ENCODE measurements around the gene GRIA1.

GRIA1 gene

DNA sequence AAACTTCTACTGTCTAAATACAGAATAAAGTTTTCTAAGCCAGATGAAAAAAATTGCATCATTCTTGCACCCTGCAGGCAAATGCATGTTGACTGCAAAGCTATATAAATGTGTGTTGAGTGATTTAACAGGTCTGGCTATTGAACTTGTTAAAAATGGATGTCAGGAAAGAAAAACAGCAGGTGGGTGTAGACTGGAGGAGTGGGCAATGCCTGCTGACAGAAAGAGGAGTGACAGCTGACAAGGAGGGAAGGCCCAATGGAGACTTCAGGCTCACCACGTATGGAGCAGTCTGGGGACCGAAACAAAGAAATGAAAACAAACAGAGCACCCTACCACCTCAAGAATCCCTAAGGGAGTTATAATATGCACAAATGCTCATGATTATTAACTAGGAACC, 127.8 kb downstream of the GRIA1 start:
- no peak for DNase-seq

DNA sequence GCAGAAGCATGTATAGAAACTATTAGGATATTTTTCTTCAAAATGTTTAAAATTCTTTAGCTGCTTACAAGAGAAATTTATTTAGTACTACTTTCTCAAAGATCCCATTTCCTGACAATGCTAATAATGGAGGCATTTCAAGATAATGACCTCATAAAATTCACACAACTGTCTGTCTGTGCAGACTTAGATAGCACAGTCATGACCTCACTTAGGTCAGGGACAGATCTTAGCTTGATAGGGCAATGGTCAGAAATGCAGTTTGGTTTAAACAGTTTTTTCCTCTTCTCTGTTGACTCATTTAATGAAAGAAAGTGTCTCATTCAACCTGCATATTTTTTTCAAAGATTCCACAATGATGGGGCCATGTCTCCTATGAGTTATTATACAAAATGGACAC, 128.4 kb downstream of the GRIA1 start:
- DNase-seq = no peak

DNA sequence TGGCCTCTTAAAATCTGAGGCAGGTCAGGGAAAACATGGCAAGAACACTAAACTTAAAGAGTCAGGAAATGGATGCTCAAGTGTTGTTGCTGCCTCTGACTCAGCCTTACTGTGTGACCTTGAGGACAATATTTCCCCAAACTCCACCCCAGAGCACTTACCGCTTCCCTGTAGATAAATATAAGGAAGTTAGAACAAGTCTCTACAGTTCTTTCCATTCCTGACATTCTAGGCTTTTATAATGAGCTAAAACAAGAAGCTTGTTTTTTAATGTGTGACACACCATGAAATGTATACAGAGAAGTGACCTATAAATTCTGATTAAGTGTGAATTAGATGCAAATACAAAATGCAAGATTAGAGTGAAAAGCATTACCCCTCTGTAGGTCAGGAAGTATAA, 129.3 kb downstream of the GRIA1 start:
- no peak for DNase-seq

DNA sequence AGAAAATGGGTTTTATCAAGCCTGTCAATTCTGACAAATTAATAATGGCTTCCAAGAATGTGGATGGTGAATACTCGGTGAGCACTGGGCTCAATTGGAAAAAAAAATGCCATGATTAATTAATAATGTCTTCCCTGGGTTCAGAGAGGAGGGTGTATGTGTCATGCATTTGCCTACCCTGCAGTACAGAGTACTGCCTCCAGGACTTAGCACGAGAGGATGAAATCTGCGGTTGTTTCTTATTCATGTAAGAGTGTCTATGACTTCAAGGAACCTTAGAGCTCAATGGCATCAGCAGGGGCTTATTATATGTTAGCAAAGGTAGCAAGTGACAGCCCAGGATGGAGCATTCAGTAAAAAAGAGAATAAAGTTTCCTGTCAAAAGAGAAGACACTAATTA, 132.7 kb downstream of the GRIA1 start:
- no peak for DNase-seq

DNA sequence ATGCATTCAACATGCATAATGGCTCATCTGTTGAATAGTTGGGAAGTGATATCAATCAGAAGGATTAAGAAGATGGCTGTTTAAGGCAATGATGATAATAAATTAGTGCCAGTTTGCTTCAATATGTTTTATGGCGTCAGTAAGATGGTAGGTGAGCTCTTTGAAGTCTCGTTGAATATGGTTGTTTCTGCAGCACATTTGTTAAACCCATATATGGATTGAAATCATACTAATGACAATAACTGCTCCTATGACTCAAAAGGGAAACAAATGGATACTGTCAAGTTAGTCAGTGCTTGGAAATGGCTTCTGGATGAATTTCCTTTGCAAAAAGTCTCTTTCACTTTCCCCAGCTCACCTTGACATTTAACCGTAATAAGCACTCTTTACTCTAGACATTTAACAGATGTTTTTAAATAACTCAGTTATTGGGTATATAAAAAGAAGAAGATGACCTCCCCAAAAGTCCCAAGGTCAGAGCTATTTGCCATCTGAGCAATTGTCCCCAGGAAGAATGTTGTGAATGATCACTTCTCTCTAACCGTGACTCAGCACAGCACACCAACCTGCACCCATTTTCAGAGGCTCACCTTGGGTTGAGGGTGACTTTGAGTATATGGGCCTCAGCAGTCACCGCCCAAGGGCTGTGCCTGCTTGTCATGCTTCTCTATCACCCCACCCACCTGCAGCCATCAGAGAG, 133.4 kb downstream of the GRIA1 start:
- DNase-seq = no peak

DNA sequence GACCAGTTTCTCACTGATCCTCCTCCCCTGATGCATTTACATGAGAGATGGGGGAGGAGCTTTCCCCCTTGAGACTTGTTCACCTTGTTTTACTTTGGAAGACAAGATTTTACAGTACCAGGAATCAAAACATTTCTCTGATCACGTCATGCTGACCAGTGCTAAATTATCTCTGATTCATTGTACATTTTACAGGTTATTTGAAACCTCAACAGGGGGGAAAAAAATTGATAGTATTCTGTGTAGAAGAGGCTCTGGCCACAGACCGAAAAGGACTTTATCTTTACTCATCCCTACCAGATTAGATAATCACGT, 133.9 kb downstream of the GRIA1 start:
- DNase-seq = no peak

DNA sequence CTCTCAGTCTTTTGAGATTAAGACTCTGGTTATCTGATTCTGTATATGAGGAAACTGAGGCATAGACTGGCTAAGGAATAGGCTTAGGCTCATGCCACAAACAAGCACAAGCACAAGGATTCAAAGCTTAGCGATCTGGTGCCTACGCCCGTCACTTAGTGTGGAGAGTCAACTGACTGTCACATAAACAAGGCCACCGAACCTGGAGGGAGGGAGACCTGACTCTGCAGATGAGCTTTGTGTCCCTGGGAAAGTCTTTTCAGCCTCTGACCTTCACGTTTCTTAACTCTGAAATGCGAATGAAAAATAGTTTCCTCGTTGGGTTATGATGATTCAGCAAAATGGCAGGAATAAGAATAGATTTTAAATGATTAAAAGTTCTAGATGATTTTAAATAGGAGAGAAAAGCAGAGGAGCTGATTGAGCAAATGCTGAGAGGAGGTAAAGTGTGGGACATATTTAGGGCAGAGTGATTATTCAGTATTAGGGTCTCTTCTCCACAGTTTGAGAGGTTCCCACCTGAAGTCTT, 135.4 kb downstream of the GRIA1 start:
- DNase-seq = no peak

DNA sequence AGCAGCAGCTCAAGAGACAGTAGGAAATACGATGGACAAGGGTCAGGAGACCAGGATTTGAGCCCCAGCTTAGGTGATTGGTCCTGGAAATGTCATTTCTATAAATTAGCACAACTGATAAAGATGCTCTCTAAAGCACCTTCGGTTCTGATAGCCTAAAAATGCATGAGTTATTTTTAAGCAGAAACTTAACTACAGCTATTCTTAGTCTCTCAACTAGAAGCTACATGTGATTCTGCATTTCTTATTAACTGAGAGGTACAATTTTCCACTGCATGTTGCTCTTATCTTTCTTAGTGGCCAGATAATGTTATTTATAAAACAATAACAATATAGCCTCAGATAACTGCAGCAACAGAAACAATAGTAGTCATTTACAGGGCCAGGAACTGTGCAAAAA, 136.4 kb downstream of the GRIA1 start:
- DNase-seq = no peak

DNA sequence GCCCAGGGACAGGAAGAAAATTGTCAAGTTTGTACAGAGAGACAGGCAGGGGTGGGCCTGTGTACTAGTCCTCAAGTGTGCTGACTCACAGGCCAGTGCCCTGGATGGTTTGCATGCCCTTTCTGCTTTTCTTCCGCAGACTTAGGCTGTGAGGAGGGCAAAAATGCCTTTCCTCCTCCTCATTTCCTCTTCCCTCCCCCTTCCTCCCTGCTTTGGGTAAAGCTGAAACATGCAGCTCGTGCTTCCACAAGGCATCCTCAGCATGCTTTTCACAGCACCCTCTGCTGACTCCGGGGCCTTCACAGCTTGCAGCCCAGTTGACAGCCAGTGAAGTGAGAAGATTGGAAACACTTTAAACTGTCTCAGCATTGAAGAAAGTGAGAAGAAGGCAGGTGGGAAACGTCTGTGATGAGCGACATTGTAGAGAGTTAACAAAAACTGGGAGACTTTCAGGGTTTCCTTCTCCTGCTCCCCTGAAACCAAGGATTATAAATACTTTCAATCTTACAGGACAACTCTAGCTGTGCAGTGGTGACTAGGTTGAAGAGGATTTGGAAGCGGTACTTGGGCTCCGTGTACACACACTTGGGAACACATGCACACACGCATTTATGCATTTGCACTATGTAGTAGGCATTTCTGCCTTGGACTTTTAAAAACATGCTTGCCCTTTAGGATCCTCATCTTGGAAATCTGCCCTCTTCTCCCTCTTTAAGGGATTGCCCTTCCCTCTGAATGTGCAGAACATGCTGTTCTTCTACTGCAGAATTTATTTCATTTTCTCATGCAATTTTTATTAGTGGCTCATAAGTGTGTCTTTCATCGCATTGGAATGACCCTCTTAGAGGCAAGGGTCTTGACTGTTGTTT, 138.8 kb downstream of the GRIA1 start:
- DNase-seq = no peak

DNA sequence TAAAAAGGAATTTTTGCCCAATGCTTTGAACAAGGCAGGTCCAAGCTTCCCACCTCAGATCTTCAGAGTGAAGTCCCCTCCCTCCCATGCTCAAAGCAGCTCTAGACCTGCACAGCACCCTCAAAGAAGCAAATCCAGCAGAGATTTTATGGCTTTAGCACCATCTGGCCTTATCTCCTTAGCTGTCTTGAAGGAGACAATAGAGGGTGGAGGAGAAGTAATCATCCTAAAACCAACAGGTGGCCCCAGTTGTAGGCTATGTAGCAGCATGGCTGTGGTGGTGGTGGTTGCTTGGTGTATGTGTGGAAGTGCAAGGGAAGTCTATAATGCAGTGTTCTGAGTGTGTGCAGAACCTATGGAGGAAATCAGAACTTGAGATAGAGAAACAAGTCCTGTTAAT, 140.1 kb downstream of the GRIA1 start:
- DNase-seq = no peak

DNA sequence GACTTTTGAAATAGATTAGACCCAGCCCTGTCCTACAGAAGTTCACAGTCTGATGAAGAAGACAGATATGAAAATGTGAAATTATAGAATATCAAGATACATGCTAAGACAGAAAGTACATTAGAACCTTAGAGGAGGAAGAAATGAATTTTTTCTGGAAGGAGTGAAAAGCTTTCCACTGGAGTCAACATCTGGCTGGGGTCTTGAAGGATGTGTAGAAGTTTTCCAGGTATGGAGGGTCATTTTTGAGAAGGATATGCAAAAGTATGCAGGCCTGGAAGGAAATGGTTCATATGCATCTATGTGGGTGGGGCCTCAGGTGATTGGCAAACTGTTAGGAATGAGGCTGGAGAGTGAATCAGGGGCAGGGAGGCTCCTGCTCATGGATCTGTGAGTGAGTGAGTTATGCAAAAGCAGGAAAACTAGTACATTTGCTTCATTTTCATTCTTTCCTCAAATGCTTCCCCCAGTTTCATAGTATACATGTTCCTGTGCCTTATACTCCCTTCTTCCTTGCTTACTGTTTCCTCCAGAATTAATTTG, 142.3 kb downstream of the GRIA1 start:
- no peak for DNase-seq

DNA sequence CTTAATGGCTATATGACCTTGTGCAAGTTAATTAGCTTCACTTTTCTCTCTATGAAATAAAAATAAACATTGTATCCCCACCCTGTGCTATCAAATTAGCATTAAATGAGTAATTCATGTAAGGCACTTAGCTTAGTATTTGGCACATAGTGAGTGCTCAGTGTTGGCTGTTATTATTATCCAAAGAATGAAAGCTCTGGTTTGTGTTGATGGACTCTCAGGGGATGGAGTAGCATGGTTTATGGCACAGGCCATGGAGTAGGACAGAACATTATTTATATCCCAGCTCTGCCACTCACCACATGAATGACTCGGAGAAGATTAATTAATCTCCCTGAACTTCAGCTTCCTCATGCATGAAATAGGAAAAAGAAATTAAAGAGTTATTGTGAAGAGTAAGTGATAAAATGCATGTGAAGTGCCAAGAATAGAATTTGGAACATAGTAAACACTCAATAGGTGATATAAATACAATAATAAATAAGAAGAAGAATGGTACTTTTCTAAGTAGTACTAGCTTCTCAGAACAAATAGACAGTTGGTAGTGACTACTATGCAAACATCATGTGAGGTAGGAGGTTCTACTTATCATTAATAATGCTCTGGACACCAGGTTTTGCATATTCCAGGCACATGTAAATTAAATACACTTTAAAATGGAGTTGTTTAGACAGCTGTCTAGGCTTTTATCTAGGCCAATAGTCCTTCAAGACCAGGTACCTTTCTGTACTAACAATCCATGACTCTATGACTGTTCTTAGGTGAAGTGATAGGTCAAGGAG, 146.4 kb downstream of the GRIA1 start:
- DNase-seq = no peak

DNA sequence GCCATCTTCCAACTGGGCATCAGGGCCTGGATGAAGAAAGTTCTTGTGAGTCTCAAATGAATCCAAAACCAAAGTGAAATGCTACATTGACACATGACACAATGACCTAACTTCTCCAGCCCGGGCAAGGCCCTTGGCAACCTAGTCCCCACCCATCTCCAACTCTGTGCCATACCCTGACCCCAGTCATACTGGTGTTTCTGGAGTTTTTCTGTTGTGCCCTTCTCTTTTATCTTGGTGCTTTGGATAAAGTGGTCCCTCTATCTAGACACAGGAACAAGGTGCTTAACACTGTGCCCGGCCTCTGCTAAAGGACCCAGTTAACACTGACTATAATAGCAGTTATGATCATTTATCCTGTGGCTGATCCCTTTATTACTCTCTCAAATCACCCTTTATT, 149.8 kb downstream of the GRIA1 start:
- no peak for DNase-seq

DNA sequence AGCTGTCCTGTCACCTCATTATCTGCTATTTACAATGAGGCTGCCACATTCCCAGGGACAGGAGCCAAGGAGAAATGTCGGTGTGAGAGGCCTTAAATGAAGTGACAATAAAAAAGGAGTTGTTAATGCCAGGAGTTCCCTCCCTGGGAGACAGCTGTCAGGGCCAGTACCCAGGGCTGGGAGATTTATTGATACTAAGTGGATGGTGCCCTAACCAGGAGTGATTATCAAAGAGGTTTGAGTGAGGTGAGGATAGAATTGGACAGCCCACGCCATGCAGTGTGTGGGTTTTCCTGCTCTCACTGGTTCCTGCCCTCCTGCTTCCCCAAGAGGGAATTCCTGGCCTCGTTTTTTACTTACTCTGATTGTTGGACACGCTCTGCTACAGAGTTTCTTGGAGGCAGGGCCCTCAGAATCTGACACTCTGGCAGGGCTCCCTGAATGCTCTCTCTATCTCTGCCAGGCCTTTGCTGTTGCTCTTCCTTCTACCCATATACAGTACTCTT, 150.8 kb downstream of the GRIA1 start:
- DNase-seq = no peak

DNA sequence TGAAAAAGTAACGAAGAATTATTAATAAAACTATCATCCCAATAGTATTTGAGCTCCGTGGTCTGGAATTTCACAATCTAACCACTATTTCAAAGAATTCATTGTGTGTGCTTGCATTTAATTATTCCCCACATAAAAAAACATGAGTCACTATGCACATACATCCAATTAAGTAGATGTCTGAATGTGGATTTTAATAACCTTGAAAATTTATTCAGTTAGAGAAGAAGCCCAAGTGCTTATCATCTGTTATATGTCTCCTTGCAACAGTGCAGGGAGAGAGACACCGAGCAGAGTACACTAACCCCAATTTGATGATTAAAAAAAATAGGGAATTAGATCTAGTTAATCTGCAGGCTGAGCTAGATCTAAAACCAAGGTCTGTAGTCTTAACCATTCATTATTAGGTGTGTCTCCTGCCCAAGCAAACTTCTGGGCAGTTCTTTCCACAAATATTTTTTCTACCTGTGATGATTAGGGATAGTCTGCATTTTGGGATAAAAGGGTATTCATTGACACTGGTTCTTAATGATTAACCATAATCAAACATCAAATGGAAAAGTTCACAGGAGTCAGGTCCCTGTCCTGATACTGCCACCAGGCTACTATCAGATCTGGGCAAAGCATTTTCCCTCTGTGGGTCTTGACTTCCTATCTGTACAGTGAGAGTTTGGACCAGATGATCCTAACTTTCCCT, 164.2 kb downstream of the GRIA1 start:
- no peak for DNase-seq

DNA sequence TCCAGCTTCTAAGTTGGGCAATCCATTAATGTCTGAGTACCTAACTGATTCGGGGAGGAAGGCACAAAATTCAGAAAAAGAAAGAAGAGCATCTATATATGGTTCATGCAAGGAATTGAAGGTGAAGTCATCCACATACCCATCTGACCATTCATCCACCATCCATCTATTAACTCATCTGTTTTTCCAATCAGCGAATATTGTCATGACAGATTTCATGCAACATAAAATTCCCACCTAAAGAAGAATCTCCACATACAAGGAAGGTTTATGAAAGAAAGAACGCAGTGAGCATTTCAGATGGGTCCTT, 164.7 kb downstream of the GRIA1 start:
- DNase-seq = no peak

DNA sequence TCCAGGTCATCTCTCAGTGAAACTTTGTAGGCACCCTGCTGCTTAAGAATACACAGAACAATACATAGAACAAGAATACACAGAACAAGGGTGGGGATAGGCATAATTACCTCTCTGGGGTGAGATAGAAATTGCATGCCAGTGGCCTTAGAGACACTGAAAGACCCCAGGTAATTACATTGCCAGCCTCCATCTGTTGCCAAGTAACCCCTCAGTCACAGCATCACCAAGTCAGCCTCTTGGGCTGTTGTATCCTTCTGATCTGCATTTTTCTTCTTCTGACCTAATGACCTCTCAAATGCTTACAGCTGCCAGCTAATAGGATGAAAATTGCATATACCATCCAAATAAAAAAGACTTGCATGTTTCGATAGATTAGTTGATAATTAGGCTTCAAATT, 167.7 kb downstream of the GRIA1 start:
- DNase-seq = no peak

DNA sequence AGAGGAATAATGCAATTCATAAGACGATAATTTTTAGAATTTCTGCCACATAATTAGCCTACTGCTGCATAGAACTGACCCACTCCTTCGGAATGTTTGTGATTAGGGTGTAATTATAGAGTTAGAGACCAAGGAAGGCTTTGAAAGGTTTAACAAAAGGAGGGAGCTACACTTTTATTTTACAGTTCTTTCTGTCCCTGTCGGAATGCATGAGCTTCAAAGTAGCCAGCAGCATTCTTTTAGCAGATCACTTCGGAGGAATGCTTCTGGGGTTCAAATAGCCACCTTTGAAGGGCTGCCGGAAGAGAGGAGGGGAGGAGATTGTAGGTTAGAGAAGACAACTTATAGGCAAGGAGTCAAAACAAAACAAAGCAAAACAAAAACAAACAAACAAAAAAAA, 168.1 kb downstream of the GRIA1 start:
- no peak for DNase-seq

DNA sequence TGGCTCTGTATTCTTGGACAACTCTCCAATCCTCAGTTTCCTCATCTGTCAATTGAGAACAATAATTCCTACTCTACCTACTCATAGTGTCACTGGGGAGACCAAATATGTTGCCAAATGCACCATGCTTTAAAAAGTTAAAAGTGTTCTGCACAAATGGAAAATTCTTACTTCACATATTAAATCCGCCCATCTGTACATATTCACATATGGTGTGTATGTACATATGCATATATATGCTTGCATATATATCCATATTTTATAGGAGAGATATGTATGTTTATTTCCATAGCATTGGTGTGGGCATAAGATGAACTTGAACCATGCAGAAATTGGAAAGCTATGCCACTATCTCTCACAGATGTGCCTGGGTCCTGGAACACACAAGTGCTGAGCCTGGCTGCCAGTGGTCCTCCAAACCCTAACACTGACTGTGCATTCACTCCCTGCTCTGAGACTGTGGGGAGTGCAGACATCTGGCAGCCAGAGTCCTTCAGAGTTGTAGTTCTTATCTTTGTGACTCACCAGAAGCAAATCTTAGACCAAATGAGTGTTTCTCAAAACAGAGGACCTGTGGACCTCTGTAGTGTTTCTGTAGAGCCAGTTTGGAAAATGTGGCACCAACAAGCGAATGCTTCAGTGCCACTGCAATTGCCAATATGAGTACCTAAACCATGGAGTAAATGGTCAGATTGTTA, 168.7 kb downstream of the GRIA1 start:
- no peak for DNase-seq

DNA sequence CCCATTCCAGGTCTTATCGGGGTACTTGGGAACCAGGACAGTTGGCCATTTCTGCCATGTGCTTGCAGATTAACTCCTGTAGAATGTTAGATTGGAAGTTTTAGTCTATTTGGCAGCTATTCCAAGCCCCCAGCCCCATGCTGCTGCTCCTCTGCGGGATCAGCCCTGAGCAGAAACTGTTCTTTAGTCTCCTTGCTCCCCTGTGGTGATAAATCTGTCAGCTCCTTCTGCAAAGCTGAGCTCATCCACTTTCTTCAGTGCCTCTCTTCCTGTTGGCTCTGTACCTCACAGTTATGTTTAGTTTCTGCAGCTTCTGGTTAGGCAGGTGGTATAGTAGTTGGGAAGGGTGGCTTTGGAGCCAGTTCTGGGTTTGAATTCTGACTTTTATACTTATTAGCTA, 170.4 kb downstream of the GRIA1 start:
- no peak for DNase-seq

DNA sequence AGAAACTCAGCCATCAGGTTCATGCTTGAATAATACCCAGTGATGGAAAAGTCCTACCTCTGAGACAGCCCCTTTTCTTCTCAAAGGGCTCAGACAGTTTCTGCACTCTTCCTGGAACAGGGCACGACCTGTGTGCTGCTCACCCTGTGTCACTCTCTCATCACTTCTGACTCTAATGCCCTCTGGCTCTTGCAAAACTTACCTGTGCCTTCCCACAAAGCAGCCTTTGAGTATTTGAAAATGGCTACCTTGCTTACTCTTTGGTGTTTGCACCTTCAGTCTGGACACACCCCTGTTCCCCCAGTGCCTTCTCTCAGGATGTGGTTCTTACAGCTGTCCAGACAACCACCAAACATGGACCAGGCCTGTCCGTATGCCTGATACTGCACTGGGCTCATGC, 171.4 kb downstream of the GRIA1 start:
- no peak for DNase-seq

DNA sequence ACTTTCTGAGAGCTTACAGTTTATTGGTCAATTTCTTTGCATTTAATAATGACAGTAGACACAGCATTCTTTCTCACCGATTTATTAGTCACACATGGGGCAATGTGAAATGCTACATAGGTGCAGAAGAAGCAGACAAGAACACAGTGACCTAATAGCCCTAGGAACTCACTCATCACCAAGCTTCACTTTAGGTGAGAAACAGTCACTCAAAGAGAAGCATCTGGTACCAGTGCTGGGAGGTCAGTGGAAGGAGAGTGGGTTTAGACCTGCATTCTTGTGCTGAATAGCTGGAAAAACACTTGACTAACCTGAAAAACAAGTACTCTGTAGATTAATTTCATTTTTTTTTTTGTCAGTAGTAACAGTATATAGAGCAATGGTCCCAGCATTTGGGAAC, 179.6 kb downstream of the GRIA1 start:
- DNase-seq = no peak

All from CD4-positive, alpha-beta T cell treated with Interferon gamma for 1 hour (primary cell).